HG02610 (cell line): ENCODE measurements around the gene IGSF21.

Source experiments
- ATAC-seq: cut with Tn5 transposase; IDR thresholded peaks from one replicate; pipeline ENCODE4 v1.9.1; 2021; ENCODE audit warnings: mild to moderate bottlenecking, moderate library complexity; ENCODE audit not compliant: unreplicated experiment

The IGSF21 gene

DNA sequence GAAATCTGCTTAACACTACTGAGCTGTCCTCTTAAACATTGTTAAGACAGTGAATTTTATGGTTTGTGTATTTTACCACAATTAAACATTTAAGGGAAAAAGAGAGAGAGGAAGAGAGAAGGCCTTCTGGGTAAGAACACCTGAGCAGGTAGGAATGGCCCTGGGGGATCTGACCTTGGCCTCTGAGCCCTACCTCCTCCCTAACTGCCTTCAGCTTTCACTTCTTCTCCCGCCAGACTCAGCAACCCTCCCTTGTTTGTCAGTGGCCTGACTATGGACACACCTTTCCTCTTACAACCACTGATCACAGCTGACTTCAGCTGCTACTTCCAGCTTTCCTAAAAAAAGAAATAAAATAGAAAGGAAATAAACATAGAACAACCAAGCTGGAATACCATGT lies 13.5 kb upstream of the IGSF21 start:
- no peak for ATAC-seq

DNA sequence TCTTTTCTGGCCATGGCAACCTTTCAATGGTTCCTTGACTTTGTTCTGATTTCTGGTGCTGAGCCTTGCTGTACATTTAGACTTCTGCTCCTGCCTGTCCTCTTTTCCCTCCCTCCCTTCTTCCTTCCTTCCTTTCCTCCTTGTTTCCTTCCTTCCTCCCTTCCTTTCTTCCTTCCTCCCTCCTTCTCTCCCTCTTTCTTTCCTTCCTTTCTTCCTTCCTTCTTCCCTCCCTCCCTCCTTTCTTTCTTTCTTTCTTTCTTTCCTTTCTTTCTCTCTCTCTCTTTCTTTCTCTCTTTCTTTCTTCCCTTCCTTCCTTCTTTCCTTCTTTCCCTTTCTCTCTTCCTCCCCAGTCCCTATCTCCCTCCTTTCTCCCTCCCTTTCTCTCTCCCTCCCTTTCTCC lies 10.4 kb upstream of the IGSF21 start:
- ATAC-seq, result no peak

DNA sequence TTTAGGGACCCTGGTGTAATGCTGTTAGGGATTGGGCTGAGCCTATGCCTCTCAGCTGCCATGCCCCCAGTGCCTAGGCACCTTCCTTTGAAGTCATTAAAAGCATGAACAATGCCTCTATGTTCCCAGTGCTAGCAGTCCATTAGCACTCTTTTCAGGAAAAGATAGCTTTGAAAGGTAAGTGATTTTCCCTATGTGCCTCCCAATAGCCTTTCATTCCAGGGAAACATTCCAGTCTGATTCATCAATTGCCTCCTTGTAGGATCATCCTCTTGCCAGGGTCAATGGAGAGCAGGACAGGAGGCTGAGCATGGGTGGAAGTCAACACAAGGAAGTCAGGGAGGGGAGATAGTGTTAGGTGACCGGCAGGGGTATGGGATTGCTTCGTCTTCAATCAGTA lies 8.6 kb upstream of the IGSF21 start:
- ATAC-seq, result no peak

- ATAC-seq, result no peak
Observed at GRCh38 chr1:18100060-18100459, 7.5 kb upstream of the IGSF21 start.

- ATAC-seq, result no peak
Observed at GRCh38 chr1:18100491-18101063, 7.0 kb upstream of the IGSF21 start.

- ATAC-seq, result no peak
Observed at GRCh38 chr1:18101508-18101907, 6.1 kb upstream of the IGSF21 start.

- no peak for ATAC-seq
Observed at GRCh38 chr1:18103788-18104421, 3.7 kb upstream of the IGSF21 start.

GRCh38 chr1:18104546-18105100 lies 3.0 kb upstream of the IGSF21 start:
- no peak for ATAC-seq

GRCh38 chr1:18105196-18105595 lies 2.4 kb upstream of the IGSF21 start:
- ATAC-seq, result no peak

DNA sequence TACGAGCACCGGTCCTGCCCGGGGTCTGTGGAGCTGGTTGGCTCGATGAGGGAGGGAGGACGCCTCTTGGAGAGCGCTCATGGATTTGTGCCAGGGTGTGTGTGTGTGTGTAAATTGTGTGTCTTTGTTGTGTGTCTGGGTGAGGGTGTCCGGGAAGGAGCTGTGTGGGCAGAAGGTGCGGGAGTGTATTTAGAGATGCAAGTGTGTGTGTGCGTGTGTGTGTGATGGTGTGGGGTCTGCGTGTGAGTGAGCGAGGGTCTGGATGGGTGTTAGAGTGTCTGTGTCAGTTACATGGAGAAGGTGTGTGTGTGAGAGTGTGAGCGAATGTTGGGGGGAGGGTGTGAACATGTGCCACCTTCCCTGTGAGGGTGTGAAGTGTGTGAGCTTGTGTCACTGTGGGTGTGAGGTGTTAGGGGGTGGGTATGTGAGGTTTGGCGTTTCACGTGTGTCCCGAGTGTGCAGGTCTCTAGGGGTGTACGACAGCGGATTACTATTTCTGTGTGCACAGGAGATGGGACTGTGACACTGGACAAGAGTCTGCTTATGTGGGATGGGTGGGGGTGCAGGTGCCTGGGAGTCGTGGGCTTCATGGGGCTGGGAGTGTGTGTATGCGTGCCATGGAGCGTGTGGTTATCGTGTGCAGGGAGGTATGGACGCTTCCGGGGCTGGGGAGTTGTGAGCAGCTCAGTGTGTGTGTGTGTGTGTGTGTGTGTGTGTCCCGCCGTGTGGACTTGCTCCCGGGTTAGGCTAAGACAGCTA lies 880 bp downstream of the IGSF21 start:
- ATAC-seq, result no peak

DNA sequence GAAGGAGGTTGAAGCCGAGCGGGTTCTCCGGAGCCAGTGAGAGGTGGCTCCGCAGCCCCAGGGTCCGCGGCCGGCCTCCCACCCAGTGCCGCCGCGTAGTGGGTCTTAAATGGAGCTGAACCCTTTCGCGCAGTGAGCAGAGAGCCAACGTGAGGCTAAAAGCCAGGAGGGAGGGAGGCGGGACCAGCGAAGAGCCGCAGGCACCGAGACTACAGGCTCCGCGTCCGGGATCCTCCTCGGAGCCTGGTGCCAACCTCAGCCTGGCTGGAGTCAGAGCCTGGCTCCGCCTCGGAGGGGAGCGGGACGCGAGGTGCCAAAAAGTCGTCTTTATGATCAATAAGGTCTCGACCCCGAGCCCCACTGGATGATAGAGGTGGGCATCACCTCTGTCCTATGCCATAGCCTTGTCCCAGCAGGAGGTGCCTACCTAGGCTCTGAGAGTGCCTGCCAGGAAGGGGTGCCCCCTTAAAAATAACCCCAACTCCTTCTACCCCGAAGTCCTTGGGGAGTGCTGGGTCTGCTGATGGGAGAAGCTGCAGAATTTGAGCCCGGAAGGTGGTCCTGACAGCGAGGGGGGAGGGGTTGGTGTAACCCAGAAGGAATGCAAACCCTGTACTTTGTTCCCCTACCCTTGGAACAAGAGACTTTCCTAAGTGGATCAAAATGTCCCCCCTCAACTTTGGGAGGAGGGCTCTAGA lies 1.6 kb downstream of the IGSF21 start:
- no peak for ATAC-seq

DNA sequence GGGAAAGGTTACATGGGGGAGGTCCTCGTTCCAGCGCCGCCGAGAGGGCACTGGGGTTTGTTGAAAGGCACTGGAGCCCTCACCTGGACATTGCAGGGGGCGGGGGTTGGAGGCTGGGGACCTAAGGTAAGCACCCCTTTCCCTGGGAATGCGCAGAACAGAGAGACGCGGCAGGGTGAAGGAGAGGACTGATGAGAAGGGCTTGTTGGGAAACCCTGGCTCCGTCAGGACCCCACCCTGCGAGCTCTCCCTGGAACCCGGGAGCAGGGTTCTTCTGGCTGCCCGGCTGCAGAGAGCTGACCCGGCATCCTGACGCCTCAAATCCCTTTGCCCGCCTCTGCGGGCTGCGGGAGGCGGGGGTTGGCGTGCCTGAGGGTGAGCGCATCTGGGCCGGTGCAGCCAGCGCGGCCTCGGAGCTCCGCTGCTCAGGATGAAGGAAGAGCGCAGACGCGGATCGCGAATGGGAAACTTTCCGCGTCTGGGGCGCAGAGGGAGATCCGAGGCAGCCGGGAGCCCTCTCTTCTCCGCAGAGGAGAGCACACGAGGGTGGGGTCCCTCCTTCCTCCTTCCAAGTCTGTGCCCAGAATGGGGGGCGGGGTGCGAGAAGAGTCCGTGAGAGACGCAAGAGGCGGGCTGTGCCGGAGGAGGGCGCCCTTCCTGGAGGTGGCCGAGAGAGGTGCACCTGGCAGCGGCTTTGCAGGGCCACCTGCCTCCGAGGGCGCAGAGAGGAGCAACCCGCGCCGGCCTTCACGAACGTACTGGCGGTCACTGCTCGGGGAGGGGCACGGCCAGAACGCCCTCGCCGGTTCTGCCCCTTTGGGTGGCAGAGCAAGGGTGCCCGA lies 2.4 kb downstream of the IGSF21 start:
- ATAC-seq, result no peak

- ATAC-seq, result no peak
Observed at GRCh38 chr1:18110598-18110939, 3.0 kb downstream of the IGSF21 start.

DNA sequence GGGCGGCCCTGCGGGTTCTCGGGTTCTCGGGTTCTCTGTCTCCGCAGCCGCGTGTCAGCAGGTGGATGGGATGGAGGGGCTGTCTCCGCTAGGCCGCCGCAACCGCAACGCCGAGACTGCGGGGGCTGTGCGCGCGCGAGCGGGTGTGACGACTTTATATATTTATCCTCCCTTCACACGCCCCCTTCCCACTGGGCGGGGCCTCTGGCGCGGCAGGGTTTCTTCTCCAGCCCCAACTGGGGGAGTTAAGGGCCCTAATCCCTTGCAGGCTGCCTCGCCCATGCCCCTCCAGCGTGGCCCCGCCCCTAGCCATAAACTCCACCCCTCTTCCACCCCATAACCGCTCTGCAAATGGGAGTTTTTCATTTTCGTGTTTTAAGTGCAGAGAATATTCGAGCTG lies 3.4 kb downstream of the IGSF21 start:
- no peak for ATAC-seq

DNA sequence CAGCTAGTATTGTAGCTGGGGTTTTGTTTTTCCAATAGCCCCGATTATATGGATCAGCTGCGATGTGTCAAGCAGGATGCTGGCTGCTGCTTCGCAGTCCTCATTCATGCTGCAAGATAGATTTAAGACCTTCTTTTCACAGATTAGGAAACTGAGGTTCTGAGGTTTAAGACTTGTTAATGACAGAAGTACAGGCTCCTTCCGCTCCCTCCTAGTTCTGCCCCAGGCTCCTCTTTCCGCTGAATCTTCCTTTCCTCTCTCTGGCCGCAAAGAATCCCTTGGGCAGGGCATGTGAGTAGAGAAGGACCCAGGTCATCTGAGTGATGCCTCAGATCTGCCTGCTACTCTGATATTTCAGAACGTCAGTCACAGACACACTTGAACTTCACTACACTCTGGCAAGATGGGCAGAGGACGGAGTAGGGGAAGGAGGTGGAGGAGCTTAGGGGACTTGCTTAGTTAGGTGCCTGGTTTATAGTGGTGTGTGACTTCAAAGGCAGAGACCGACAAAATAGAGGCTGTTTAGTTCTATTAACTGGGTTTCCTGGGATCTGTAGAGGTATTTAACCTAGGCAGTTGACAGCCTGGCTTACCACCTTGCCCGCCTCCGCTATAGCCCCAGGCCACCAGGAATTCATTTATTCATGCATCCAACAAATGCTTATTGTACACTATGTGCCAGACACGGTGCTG lies 4.2 kb downstream of the IGSF21 start:
- no peak for ATAC-seq

DNA sequence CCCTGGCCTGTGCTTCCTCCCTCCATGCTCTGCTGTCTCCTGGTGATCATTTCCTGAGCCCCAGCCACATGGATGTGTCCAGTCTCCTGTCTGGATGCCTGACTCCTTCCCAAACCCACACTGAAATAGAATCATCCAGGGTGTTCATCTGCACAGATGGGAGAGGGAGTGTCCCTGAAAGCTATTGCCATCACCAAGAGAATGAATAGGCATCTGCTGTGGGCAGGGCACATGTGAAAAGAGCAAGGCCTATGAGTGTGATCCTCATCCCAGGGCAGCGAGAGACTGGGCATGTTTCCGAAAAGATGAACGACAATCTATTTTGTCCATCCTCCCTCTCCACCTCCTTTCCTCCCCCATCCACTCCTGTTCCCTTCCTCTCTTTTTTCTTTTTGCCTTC lies 5.0 kb downstream of the IGSF21 start:
- ATAC-seq, result no peak

GRCh38 chr1:18114726-18115410 lies 7.3 kb downstream of the IGSF21 start:
- no peak for ATAC-seq

DNA sequence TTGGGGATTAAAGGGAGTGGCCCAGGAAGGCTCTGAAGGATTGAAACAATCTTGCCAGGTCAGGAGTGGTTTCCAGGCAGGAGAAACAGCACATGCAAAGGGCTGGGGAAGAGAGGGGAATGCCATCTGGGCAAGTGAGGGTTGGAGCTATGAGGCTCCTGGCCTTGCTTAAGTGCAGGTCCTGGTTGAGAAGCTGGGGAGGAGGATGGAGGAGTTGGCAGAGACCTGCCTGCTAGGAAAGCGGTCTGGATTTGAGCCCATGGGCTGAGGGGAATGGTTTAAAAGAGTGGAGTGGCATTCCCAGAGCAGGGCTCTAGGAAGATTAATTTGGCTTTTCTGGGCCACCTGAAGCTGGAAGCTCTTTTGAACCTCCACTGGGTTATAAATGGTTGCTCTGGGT lies 9.2 kb downstream of the IGSF21 start:
- no peak for ATAC-seq

DNA sequence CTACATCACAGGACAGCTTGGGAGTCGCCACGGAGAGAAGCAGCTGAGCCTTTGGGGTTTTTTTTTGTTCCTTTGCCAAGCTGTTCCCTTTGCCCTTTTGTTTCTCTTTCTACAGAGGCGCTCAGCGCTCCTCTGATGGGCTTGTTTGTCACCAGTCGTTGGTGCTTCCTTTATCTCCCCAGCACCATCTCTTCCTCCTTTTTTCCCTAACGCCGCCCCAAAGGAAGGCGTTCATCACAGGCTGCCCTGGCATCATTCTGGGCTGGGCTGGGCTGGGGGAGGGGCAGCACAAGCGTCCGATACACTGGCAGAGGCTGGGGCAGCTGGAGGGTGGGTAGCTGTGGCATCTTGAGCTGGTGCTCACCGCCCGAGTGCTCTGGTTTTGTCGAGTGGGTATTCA lies 10.5 kb downstream of the IGSF21 start:
- ATAC-seq, result no peak

DNA sequence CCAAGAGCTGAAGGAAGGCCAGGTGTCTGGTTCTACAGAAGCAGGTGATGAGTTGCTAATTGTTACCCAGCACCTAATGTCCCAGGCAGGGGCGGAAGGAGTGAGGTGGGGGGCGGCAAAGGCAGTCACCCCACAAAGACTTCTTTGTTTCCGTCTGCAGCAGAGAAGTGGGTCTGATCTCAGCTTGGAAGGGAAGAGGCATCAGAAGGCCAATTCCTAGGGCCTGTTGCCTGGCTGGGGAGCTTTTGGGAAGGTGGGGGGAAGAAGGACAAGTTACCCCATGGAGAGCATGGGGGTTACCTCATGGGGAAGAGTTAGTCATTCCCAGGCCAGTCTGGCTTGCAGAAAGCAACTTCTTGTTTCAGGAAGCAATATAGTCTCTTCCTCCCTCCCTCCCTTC lies 10.9 kb downstream of the IGSF21 start:
- no peak for ATAC-seq
